GM19238 (cell line): ENCODE data around the gene HEATR5A.
"Not testable (repeated sequence)": the region's sequence is repeated elsewhere in the genome, so short reads cannot be mapped to it uniquely, and the experiment has no call there.

Source experiments
- DNase-seq: peaks from one replicate; pipeline ENCODE4 v3.0.0; 2011; ENCODE audit warnings: low spot score; ENCODE audit not compliant: insufficient read length

The HEATR5A gene

GRCh38 chr14:31389946-31390345 is 30.4 kb downstream of the HEATR5A start:
- no peak for DNase-seq

- no peak for DNase-seq
Measured at GRCh38 chr14:31388687-31389413, 31.5 kb downstream of the HEATR5A start.

GRCh38 chr14:31387091-31387490 is 33.3 kb downstream of the HEATR5A start:
- DNase-seq: no peak

GRCh38 chr14:31386271-31386670 is 34.1 kb downstream of the HEATR5A start:
- DNase-seq: no peak

- DNase-seq: no peak
Measured at GRCh38 chr14:31382221-31382620, 38.1 kb downstream of the HEATR5A start.

- DNase-seq: no peak
Measured at GRCh38 chr14:31380106-31380505, 40.2 kb downstream of the HEATR5A start.

GRCh38 chr14:31379125-31379947 is 41.0 kb downstream of the HEATR5A start:
- DNase-seq: not testable (repeated sequence)

GRCh38 chr14:31377433-31377832 is 42.9 kb downstream of the HEATR5A start:
- DNase-seq: no peak

- DNase-seq: no peak
Measured at GRCh38 chr14:31371646-31372045, 48.7 kb downstream of the HEATR5A start.

- no peak for DNase-seq
Measured at GRCh38 chr14:31363331-31364073, 56.8 kb downstream of the HEATR5A start.

GRCh38 chr14:31362746-31363145 is 57.6 kb downstream of the HEATR5A start:
- DNase-seq: no peak

GRCh38 chr14:31361761-31362160 is 58.6 kb downstream of the HEATR5A start:
- DNase-seq: not testable (repeated sequence)

- no peak for DNase-seq
Measured at GRCh38 chr14:31360919-31361662, 59.3 kb downstream of the HEATR5A start.

- no peak for DNase-seq
Measured at GRCh38 chr14:31357279-31357678, 63.1 kb downstream of the HEATR5A start.

- DNase-seq: no peak
Measured at GRCh38 chr14:31346097-31346496, 74.3 kb downstream of the HEATR5A start.

- DNase-seq: no peak
Measured at GRCh38 chr14:31341280-31341679, 79.1 kb downstream of the HEATR5A start.

- no peak for DNase-seq
Measured at GRCh38 chr14:31340297-31341063, 79.9 kb downstream of the HEATR5A start.

- DNase-seq: no peak
Measured at GRCh38 chr14:31339743-31340142, 80.6 kb downstream of the HEATR5A start.

GRCh38 chr14:31337331-31337730 is 83.0 kb downstream of the HEATR5A start:
- no peak for DNase-seq

GRCh38 chr14:31336646-31337045 is 83.7 kb downstream of the HEATR5A start:
- DNase-seq: no peak
